ENCODE data around the gene MESP2. TPM values are rescaled to one million over a fixed set of nuclear protein-coding genes. Genes with fewer than 3 reads are reported as not detected.

Gene MESP2
- polyA plus RNA-seq, 1 donor: 0.35 TPM

- DNase-seq (ENCODE audit: low read depth): no peak
Observed at GRCh38 chr15:89755701-89756100, 20.4 kb upstream of the MESP2 start.

GRCh38 chr15:89756897-89757296, 19.2 kb upstream of the MESP2 start:
- DNase-seq (ENCODE audit: low read depth): no peak

GRCh38 chr15:89758283-89758682, 17.8 kb upstream of the MESP2 start:
- no peak for DNase-seq (ENCODE audit: low read depth)

- no peak for DNase-seq (ENCODE audit: low read depth)
Observed at GRCh38 chr15:89758981-89759380, 17.2 kb upstream of the MESP2 start.

- no peak for DNase-seq (ENCODE audit: low read depth)
Observed at GRCh38 chr15:89759835-89760234, 16.3 kb upstream of the MESP2 start.

- no peak for DNase-seq (ENCODE audit: low read depth)
Observed at GRCh38 chr15:89760303-89761008, 15.7 kb upstream of the MESP2 start.

GRCh38 chr15:89761009-89761831, 14.9 kb upstream of the MESP2 start:
- no peak for DNase-seq (ENCODE audit: low read depth)

GRCh38 chr15:89761929-89762328, 14.2 kb upstream of the MESP2 start:
- DNase-seq (ENCODE audit: low read depth): no peak

GRCh38 chr15:89765694-89766093, 10.4 kb upstream of the MESP2 start:
- DNase-seq (ENCODE audit: low read depth): no peak

GRCh38 chr15:89766357-89767311, 9.5 kb upstream of the MESP2 start:
- DNase-seq (ENCODE audit: low read depth): no peak

- no peak for DNase-seq (ENCODE audit: low read depth)
Observed at GRCh38 chr15:89767411-89767915, 8.7 kb upstream of the MESP2 start.

GRCh38 chr15:89768071-89768500, 8.0 kb upstream of the MESP2 start:
- peak; percentile 40 for DNase-seq (ENCODE audit: low read depth)

GRCh38 chr15:89769366-89769765, 6.8 kb upstream of the MESP2 start:
- no peak for DNase-seq (ENCODE audit: low read depth)

- no peak for DNase-seq (ENCODE audit: low read depth)
Observed at GRCh38 chr15:89770041-89770440, 6.1 kb upstream of the MESP2 start.

GRCh38 chr15:89772932-89773583, 3.1 kb upstream of the MESP2 start:
- no peak for DNase-seq (ENCODE audit: low read depth)

- no peak for DNase-seq (ENCODE audit: low read depth)
Observed at GRCh38 chr15:89774492-89774891, 1.6 kb upstream of the MESP2 start.

GRCh38 chr15:89775815-89776214, 317 bp upstream of the MESP2 start:
- no peak for DNase-seq (ENCODE audit: low read depth)

GRCh38 chr15:89777073-89777751, 1.1 kb downstream of the MESP2 start:
- DNase-seq (ENCODE audit: low read depth): no peak

GRCh38 chr15:89777782-89778380, 1.7 kb downstream of the MESP2 start:
- DNase-seq (ENCODE audit: low read depth): no peak

GRCh38 chr15:89778861-89779260, 2.7 kb downstream of the MESP2 start:
- no peak for DNase-seq (ENCODE audit: low read depth)

Measured in forelimb muscle (tissue), 1 donor.